22Rv1 (cell line): ENCODE measurements around the gene RGS18.

Source experiments
- H3K27ac ChIP-seq: fragments of 450-650 bp; 2 replicates; pipeline ENCODE4 v1.5.1; 2017
- ZFX ChIP-seq: fragments of 450-650 bp; IDR thresholded peaks from 2 replicates; pipeline ENCODE4 v1.6.1; 2017; ENCODE audit warnings: antibody characterized with exemption, borderline replicate concordance
- TF ChIP-seq, protein P1 (sequence below): fragments of 450-650 bp; IDR thresholded peaks from 2 replicates; pipeline ENCODE4 v1.5.1; 2017; ENCODE audit warnings: mild to moderate bottlenecking

Gene RGS18

DNA sequence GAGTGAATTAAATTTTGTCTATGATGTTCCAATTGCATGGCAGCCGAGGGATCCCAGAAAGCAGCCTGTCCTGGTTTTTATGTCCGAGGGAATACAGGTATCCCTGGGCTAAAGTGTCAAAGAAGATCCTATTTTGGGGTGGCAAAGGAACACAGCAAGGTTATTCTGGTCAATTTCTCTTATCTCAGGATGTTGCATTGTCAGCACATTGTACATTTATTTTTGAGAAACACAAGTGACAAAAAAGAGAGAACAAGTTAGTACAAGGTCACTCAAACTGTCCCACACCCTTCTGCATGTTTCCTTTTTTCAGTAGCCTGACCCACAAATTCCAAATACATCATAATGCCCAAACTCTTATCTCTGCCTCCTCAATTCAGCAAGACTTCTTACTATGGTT lies 17.7 kb downstream of the RGS18 start:
- H3K27ac ChIP-seq, result no peak overlapping the region
- TF ChIP-seq ZFX, result no peak
- TF ChIP-seq, protein P1, sequence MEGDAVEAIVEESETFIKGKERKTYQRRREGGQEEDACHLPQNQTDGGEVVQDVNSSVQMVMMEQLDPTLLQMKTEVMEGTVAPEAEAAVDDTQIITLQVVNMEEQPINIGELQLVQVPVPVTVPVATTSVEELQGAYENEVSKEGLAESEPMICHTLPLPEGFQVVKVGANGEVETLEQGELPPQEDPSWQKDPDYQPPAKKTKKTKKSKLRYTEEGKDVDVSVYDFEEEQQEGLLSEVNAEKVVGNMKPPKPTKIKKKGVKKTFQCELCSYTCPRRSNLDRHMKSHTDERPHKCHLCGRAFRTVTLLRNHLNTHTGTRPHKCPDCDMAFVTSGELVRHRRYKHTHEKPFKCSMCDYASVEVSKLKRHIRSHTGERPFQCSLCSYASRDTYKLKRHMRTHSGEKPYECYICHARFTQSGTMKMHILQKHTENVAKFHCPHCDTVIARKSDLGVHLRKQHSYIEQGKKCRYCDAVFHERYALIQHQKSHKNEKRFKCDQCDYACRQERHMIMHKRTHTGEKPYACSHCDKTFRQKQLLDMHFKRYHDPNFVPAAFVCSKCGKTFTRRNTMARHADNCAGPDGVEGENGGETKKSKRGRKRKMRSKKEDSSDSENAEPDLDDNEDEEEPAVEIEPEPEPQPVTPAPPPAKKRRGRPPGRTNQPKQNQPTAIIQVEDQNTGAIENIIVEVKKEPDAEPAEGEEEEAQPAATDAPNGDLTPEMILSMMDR, result no peak

GRCh38 chr1:192183788-192184187 lies 25.5 kb downstream of the RGS18 start:
- H3K27ac ChIP-seq, result no peak overlapping the region
- TF ChIP-seq ZFX, result no peak
- TF ChIP-seq, protein P1, result no peak

- TF ChIP-seq, protein P1, result no peak
- TF ChIP-seq ZFX, result no peak
- H3K27ac ChIP-seq, result no peak overlapping the region
These were observed 27.9 kb downstream of the RGS18 start for GRCh38 chr1:192186197-192186596.

DNA sequence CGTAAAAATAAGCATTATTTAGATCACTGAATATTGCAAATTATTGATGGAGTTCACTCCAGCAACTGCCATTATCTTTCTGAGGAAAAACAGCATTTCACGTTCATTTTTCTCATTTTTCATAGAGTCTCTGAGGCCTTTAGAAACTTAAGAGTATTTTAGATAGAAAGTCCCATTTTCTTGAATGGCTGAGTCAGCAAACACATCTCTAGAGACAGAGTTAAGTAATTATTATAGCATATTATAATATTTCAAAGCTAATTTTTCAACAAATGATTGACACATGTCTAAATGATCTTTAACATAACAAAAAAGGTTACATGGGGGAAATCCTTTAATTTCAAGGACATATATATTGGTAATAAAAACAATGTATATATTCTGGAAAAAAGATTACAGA lies 31.8 kb downstream of the RGS18 start:
- TF ChIP-seq, protein P1, result no peak
- no peak for TF ChIP-seq ZFX
- no peak overlapping the region for H3K27ac ChIP-seq

DNA sequence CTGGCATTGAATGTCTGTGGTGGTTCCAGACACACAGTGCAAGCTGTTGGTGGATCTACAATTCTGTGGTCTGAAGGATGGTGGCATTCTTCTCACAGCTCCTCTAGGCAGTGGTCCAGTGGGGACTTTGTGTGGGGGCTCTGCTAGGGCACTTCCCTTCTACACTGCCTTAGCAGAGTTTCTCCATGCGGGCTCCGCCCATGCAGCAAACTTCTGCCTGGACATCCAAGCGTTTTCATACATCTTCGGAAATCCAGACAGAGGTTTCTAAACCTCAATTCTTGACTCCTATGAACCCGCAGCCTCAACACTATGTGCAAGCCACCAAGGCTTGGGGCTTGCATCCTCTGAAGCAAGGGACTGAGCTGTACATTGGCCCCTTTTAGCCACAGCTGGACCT lies 43.0 kb downstream of the RGS18 start:
- H3K27ac ChIP-seq, result no peak overlapping the region
- TF ChIP-seq ZFX, result no peak
- TF ChIP-seq, protein P1, result no peak

GRCh38 chr1:192224396-192224795 lies 66.1 kb downstream of the RGS18 start:
- H3K27ac ChIP-seq, result no peak overlapping the region
- TF ChIP-seq, protein P1, result no peak
- TF ChIP-seq ZFX, result no peak

DNA sequence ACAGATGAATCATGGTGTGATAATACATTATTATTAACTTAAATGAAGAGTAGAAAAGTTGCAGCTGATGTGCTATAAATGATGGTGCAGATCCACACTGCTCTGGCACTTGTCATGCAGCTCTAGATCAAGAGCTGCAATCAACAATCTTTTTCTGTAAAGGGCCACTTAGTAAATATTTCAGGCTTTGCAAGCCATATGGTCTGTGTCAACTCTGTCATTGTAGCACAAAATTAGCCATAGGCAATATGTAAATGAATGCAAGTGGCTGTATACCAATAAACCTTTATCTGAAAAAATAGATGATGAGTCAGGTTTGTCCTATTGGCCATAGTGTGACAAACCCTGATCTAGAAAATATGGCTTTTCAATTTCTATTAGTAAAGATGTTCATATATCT lies 66.6 kb downstream of the RGS18 start:
- no peak overlapping the region for H3K27ac ChIP-seq
- no peak for TF ChIP-seq ZFX
- TF ChIP-seq, protein P1, result no peak
